ENCODE measurements around the gene SEL1L3. TPM values are rescaled to one million over a fixed set of nuclear protein-coding genes. Genes with fewer than 3 reads are reported as not detected.

Gene SEL1L3
- total and polyA plus RNA-seq, 2 donors from 2014 or later: 8.2 to 60.3 TPM

GRCh38 chr4:25818371-25818871 lies 44.4 kb downstream of the SEL1L3 start:
- Histone ChIP-seq H3K4me1 (ENCODE audit: control insufficient read depth in 2 of 3, insufficient read depth in 2 of 3, low read depth in 1 of 3, low read length in 3 of 3) (no peaks in the 10 kb centered on the region), H3K9me3 (ENCODE audit: control insufficient read depth in 2 of 3, insufficient read depth in 1 of 3, low read length in 3 of 3) (no peaks in the 10 kb centered on the region), H3K36me3 (ENCODE audit: control insufficient read depth in 2 of 3, insufficient read depth in 3 of 3, low read length in 3 of 3) (no peaks in the 10 kb centered on the region), H3K4me3 (ENCODE audit: low read length in 3 of 3) (no peak overlapping the region), H3K27ac (ENCODE audit: low read depth in 2 of 2, low read length in 2 of 2) (no peak overlapping the region), H3K27me3 (ENCODE audit: control insufficient read depth, insufficient read depth, low read length) (no peaks in the 10 kb centered on the region), H3K9ac (ENCODE audit: low read length in 3 of 3) (no peak overlapping the region)
- DNase-seq (no peak), FAIRE-seq (no peak)
- intact Hi-C loops (cut with DNase I): no loop called here
- TF ChIP-seq CTCF (IDR thresholded peaks at IDR 0.05; ENCODE audit: borderline replicate concordance, extremely low read depth, insufficient read depth): no peak

GRCh38 chr4:25817059-25817681 lies 45.6 kb downstream of the SEL1L3 start:
- H3K27me3 ChIP-seq (ENCODE audit: control insufficient read depth, insufficient read depth, low read length): no peaks in the 10 kb centered on the region
- DNase-seq (no peak), FAIRE-seq (no peak)
- no peak overlapping the region for H3K27ac ChIP-seq (ENCODE audit: low read depth in 2 of 2, low read length in 2 of 2)
- H3K4me1 ChIP-seq (ENCODE audit: control insufficient read depth in 2 of 3, insufficient read depth in 2 of 3, low read depth in 1 of 3, low read length in 3 of 3): no peaks in the 10 kb centered on the region
- no peak overlapping the region for H3K9ac ChIP-seq (ENCODE audit: low read length in 3 of 3)
- H3K9me3 ChIP-seq (ENCODE audit: control insufficient read depth in 2 of 3, insufficient read depth in 1 of 3, low read length in 3 of 3): no peaks in the 10 kb centered on the region
- no peak for TF ChIP-seq CTCF (IDR thresholded peaks at IDR 0.05; ENCODE audit: borderline replicate concordance, extremely low read depth, insufficient read depth)
- no peaks in the 10 kb centered on the region for H3K36me3 ChIP-seq (ENCODE audit: control insufficient read depth in 2 of 3, insufficient read depth in 3 of 3, low read length in 3 of 3)
- H3K4me3 ChIP-seq (ENCODE audit: low read length in 3 of 3): no peak overlapping the region
- intact Hi-C loops (cut with DNase I): no loop called here

- Histone ChIP-seq H3K9ac (ENCODE audit: low read length in 3 of 3) (no peak overlapping the region), H3K36me3 (ENCODE audit: control insufficient read depth in 2 of 3, insufficient read depth in 3 of 3, low read length in 3 of 3) (no peaks in the 10 kb centered on the region), H3K4me1 (ENCODE audit: control insufficient read depth in 2 of 3, insufficient read depth in 2 of 3, low read depth in 1 of 3, low read length in 3 of 3) (peaks cover 0 to 4% (median 0%) of the 10 kb centered on the region in 3 donors), H3K4me3 (ENCODE audit: low read length in 3 of 3) (no peak overlapping the region), H3K27me3 (ENCODE audit: control insufficient read depth, insufficient read depth, low read length) (no peaks in the 10 kb centered on the region), H3K9me3 (ENCODE audit: control insufficient read depth in 2 of 3, insufficient read depth in 1 of 3, low read length in 3 of 3) (no peaks in the 10 kb centered on the region), H3K27ac (ENCODE audit: low read depth in 2 of 2, low read length in 2 of 2) (no peak overlapping the region)
- no peak for TF ChIP-seq CTCF (IDR thresholded peaks at IDR 0.05; ENCODE audit: borderline replicate concordance, extremely low read depth, insufficient read depth)
- DNase-seq: no peak
- intact Hi-C loops (cut with DNase I): no loop called here
- FAIRE-seq: no peak
These were observed 46.2 kb downstream of the SEL1L3 start for GRCh38 chr4:25816591-25817058.

All from kidney (tissue), 14 donors.